OCI-M1 (cell line): ENCODE data around the gene CYP46A1.
A peak's percentile ranks its signal among the peaks of the same experiment; 100 is the strongest.

Experiments used
- DNase-seq: peaks from one replicate; lab custom pipeline; 2025; lab: John Stamatoyannopoulos, UW

CYP46A1 gene

DNA sequence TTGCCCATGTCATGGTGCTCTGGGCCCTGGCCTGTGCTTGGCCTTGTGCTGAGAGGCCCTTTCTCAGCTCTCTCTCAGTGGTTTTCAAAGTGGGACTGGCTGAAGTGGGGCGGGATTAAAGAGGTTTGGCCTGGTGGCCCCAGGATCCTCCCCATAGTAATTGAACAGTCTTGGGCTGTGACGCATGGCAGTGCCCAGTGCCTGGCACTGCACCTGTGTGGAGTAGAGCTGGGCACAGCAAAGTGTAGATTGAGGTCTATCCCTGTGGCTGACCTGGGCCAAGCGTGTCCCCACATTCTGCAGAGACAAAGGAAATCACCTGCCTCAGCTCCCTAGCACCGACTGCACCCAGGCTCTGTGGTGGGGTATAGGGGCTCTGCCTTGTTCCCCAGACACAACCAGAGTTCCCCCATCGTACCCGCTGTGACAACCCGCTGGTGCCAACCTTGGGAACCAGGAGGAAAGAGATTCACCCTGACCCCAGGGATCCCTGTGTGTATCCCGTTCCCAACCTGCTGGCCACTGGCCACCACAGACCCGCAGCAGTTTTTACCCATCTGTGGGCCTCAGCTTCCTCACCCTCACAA, 9.9 kb upstream of the CYP46A1 start:
- DNase-seq, result no peak

DNA sequence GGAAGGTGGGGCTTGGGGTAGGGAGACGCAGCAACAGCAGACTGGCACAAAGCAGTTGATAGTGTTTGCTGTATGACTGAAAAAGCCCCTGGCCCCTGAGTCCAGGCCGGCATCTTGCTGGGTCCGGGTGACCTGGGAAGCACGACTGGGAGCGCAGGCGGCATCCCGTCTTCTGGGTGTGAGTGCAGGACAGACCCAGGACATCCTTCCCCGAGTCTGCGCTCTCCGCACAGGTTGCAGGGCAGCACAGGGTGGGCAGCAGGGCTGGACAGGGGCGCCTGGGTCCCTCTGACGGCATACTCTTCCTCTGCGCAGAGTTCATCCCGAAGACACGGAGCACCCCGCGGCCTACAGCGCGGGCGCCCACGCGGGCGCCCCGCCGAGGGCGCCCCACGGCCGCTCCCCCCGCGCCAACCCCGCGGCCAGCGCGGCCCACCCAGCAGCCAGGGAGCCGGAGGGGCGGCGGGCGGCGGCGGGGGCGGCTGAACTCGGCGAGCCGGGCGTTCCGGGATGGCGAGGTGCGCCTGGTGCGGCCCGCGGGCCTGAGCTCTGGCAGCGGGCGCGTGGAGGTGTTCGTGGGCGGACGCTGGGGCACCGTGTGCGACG, 9.2 kb upstream of the CYP46A1 start:
- DNase-seq, result no peak

DNA sequence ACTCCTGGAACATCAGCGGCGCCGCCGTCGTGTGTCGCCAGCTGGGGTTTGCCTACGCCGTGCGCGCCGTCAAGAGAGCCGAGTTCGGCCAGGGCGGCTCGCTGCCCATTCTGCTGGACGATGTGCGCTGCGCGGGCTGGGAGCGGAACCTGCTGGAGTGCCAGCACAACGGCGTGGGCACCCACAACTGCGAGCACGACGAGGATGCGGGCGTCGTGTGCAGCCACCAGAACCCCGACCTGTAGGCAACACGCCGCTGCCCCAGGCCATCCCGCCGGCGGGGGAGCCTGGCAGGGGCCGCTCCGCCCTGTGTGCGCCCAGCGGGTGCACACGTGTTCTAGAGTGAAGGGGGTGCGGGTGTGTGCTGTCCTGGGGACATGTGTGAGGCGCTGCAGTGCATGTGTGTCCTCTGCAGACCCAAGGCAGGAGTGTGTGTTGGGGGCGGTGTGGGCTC, 8.7 kb upstream of the CYP46A1 start:
- no peak for DNase-seq

DNA sequence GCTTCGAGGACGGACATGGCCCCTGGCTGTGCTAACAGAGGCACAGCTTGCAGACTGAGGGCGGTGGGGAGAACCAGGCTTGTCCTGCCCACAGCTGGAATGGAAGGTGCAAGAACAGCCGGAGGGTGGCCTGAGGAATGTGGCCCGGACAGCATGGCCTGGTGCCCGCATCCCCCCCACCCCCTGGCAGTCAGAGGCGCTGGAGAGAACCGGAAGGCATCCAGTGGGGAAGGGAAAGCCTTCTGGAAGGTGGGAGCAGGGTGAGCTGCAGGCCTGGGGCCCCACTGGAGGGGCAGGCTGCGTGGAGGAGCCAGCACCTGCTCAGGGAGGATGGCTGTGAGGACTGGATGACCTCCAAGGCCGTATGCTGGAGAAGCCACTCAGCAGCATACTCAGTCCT, 8.1 kb upstream of the CYP46A1 start:
- DNase-seq, result no peak

DNA sequence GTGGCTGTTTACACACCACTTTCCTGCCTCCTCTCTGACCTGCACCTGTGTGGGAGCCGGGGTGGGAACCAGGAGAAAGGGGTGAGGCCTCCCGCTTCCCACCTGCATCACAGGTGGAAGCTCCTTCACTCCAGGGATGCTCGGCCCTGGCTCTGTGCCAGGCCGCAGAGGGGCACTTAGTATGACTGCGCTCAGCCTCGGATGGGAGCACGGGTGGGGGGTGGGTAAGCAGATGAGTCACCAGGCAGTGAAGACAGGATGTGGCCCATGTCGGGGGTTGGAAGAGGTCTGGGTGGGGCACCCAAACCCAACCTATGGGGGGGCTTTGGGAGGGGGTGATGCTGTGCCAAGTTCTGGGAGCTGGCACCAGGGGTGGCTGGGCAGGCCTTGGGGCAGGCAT, 7.4 kb upstream of the CYP46A1 start:
- DNase-seq, result no peak

DNA sequence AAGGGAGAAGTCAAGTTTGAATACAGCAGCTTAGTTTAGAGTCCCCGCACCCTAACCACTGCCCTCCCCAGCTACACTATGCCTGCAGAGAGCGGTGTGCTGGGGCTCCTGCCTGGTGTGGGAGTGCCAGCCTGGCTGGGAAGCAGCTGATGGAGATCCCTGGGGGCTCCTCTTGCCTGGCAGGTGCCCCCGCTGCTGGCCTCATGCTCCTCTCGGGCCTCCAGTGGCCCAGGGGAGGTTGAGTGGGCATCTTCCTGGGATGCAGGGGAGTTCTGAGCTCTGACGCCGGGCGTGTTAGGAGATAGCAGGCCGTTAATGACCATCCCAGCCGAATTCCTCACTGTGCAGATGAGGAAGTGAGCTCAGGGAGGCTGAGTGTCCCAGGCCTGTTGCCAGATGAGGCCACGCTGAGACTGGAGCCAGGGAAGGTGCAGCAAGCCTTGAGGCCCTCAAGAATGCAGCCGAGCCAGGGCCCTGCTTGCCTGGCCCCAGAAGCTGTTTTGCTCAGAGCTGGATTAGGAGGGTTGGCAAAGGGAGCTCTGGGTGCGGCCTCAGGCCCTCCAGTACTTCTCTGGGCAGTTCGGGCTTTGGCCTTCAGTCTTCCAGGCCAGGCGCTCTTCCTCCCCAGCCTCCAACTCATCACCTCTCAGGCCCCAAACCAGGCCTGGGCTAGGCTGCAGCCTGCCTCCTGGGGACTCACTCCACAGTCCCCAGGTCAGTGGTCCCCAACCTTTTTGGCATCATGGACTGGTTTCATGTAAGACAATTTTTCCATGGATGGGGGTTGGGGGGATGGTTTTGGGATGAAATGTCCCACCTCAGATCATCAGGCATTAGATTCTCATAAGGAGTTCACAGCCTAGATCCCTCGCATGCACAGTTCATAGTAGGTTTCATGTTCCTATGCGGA, 6.6 kb upstream of the CYP46A1 start:
- DNase-seq, result no peak

DNA sequence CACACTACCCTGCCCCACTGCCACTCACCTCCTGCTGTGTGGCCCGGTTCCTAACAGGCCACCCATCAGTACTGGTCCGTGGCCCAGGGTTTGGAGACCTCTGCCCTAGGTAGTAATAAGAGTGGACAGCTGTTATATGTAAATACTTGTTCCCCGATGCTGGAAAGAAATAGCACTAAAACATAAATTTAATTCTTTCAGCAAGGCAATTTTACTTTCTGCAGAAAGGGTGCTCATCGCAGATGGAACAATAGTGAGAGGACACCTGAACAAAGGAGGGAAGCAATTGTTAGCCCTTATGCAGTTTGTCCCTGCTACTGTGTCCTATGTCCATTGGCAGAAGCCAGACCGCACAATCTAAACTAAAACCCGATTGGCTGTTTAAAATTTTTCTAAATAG, 5.9 kb upstream of the CYP46A1 start:
- DNase-seq, result no peak

DNA sequence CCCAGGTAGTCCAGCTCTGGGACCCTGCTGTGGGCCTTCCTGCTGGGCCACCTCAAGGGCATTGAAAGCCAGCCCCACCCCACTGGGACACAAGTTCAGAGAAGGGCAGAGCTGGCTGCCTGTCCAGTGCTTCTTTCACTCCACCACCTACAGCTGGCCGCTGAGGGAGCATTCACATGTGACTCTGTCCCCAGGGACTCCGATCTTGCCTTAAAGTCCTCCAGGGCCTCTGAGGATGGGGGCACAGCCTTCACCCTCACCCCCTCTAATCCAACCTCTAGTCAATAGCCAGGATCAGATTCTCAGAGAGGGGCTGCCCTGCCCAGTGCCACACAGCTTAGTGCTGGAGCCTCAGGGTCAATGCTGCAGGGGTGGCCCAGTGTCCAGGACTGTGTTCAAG, 5.0 kb upstream of the CYP46A1 start:
- no peak for DNase-seq

DNA sequence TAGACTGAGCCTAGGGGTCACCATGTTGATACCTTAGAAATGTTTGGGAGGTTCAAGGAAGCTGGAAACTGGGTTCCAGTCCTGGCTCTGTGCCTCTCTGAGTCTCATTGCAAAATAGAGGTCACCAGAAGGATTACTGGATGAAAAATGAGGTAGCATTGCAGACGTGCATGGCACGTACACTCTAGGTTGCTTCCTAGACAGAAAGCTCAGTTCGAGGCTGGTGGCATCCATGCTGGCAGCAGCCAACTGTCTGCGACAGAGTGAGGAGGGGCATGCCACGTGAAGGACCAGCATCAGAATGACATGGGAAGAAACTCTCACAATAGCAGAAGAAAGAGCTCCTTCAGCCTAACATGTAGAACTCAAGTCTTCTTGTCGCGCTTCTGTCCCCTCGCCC, 4.6 kb upstream of the CYP46A1 start:
- DNase-seq, result no peak

DNA sequence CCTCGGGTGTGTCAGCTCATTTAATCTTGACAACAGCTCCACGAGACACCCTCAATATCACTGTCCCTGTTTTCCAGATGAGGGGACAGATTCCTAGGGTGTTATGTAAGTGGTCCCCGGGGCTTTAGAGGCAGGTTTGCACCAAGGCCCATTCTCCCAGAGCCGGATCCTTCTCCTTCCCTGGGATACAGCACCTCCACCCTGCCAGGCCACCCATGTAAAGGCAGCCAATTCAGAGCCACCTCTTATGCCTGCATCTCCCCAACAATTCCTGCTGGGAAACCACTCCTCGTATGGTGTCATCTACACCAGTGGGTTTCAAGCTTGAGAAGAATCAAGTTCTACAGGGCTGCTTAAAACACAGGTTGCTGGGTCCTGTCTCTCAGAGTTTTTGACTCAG, 4.1 kb upstream of the CYP46A1 start:
- DNase-seq, result no peak

DNA sequence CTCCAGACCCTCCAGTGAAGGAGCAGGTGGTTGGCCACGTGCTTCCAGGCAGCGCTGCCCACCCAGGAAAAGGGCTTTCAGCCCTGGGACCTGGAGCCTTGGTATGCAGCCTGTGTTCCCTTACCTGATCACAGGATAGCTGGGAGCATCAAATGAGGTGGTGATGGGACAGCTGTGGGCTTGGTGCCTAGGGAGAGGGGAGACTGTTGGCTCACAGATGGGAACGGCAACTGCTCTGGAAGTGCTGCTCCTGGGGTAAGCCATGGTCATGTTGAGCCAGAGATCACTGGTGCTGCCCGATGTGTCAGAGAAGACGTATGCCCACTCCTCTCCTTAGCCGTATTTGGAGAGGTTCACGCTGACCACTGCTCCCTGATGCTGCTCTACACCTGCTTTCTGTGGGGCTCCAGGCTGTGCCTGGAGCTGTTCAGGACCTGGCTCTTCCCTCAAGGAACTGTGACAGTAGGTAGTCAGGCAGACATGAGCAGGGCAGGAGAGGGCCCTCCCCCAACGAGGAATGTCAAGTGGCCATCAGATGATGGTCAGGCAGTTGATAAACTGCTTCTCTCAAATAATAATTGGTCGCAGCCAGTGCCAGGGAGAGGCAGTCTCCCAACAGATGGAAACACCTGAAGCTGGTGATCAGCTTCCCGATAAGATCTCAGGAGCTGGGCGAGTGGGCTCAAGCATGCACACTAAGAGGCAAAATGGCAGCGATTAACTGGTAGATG, 2.8 kb upstream of the CYP46A1 start:
- DNase-seq, result no peak

DNA sequence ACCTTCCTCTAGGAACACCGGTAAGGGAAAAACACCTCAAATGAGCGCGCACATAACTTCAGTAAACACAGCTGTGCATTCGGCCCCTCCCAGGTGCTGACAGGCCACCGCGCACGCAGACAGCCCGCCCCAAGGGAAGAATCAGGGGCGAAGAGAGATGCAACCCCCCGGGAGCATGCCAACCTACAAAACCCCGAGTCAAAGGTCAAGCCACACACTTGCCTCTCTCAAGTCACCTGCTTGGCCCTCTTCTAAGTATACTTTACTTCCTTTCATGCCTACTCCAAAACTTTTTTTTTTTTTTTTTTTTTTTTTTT, 2.3 kb upstream of the CYP46A1 start:
- DNase-seq, result no peak

DNA sequence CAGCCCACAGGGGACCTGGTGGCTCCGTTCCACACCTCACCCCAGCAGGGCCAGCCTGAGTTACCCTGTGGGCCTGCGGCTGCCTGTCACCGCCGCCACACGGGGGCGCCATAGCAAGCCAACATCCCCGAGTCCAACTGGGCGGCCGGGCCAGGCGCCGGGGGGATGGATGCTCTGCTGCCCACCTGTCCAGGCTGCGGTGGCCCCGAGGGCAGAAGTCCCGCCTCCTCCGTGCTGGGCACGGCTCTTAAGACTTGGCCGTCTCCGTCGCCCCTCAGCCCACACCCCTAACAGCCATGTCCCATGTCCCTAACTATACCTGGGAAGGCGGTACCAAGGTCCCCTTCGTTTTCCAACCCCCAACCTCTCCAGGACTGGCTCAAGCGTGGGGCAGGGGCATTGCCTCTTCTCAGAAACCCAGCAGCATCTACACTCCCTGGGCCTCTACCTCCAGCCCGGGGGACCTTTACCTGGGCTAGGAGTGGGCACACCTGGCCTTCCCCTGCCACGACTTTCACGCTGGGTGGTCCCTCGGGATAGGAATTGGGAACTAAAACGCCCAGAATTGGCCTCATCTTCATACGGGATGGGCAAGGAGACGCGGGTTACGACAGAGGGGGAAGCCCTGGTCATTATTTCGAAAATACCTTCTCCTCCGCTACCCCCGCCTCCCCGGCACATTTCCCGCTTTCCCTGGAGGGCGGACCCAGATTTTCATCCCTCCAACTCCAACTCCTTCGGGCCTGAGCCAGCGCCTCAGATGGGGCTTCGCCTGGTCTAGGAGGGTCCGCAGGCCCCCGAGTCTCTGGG, 1.1 kb upstream of the CYP46A1 start:
- DNase-seq, result peak; percentile 74

DNA sequence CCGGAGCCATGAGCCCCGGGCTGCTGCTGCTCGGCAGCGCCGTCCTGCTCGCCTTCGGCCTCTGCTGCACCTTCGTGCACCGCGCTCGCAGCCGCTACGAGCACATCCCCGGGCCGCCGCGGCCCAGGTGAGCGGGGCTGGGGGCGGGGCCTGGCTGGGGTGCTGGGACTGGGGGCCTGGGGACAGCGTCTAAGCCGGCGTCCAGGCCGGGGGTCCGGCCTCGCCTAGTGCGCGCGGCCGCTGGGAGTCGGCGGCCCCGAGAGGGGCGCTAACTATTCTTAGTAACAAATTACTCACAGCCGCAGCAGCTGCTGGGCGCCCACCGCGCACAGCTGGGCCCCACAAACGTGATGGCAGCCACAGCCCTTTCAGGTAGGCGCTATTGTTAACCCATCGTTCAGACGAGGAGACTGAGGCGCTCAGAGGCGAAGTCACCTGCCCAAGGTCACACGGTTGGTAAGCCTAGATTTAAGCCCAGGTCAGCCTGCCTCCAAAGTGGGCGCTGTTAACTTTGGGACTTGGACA, 374 bp downstream of the CYP46A1 start:
- no peak for DNase-seq

DNA sequence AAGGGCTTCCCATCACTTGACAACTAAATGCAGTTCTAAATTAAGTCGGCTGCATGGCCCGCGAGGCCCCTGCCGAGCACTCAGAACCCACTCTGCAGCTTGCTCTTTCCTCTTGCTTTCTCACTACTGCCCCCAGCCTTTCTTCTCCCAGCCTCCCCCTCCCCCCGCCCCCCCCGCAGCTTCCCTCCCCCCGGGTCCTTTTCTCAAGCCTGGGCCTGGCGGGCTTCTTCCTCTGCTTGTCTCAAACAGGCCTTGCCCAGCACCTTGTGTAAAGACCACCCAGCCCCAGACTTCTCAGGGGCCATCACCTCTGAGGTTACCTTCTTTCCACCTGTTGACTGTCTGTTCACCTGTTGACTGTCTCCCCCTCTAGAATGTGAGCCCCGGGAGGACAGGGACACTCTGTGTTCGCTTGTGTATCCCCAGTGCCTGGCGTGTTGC, 1.1 kb downstream of the CYP46A1 start:
- no peak for DNase-seq

DNA sequence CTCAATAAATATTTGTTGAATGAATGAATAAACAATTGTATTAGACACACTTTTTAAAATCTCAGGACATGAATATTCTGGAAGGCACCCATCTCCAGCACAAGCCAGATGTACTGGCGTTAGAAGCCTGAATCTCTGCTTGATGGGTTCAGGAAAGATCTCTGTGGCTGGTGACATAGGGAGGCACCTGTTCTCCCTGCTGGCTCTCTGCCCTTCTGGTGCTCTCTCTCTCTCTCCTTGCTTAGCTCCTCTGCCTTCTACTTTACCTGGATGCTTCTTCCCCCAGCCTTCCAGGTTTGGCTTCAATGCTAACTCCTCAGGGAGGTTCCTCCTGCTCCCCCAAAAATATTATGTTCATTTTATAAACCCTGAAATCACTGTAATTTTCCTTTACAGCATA, 1.5 kb downstream of the CYP46A1 start:
- DNase-seq, result no peak

DNA sequence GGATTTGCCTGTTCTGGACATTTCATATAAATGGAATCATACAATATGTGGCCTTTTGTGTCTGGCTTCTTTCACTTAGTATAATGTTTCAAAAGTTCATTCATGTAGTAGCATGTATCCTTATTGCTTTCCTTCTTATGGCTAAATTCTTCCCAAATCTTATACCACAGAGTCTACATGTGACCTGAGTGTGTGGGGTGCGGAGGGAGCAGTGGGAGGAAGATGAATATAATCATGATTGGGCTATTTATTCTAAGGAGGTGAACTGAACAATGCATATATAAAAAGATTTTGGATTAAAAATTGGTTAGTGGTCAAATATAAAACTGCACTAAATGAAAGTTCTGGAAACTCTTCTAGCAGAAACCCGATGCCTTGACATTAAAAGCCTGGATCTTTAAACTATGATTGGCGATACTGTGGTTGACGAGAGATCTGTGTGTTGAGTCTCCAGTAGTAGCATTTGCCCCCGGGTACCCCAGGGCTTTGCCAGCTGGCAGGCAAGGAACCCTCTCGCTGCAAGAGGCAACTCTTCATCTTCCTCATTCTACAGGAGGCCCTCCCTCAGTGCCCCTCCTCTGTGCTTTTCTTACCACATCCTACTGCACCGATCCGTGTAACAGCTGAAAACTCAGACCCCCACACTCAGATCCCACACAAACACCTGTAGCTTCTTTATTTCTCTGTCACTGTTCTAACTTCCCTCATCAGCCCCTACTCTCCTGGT, 2.6 kb downstream of the CYP46A1 start:
- DNase-seq, result no peak

DNA sequence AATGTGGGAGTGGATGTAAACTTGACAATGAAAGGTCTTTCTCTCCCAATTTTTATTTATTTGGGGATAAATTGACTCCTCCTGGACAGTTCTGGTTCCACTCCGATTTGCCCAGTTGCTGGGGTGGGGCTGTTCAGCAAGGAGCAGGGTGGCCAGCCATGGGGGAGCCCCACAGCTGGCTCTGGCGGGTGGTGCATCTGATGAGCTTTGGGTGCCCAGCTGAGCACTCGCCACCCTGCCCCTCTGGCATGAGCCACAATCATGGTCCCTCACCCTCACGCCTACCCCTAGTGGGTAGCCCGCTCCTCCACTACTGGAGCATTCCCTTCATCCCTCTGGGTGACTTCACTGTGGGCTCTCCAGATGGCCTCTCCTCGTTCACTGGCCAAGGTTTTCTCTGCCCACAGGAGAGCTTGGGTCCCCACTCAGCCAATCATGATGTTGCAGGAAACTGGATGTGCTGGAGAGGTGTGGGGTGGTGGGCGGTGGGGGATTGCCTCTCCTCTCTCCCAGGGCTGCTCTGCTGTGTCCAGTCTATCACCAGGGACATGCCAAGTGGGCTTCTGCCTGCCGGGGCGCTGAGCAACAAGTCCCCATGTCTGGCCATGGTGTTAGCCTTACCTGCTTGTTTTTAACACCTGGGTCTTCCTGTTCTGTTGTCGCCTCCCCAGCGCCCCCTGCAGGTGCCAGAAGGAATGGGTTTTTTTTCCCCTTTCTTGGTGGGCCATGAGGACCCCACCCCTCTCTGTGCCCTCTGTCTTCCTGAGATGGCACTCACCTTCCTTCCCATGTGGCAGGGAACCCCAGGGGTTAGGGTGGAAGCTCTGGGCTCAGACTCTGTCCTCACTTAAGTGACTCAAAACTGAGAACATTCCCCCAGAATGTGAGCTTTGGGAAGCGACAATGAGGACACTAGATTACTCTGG, 3.4 kb downstream of the CYP46A1 start:
- peak; percentile 0 for DNase-seq

DNA sequence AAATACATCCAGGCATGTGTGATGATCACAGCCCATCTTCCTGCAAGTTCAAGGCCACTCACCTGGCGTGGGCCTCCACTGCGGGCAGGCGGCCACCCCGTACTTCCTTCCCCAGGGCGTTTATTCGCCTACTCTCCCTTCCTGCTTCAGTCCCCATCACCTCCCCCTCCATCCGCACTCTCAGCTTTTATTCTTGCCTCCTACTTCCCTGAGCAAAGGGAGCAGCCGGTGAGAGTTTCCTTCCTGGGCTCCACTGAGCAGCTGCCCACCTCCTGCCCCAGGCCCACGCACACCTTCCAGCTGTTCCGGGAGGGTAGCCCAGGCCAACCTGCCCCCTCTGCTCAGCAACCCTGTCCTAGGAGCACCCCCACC, 4.1 kb downstream of the CYP46A1 start:
- no peak for DNase-seq

DNA sequence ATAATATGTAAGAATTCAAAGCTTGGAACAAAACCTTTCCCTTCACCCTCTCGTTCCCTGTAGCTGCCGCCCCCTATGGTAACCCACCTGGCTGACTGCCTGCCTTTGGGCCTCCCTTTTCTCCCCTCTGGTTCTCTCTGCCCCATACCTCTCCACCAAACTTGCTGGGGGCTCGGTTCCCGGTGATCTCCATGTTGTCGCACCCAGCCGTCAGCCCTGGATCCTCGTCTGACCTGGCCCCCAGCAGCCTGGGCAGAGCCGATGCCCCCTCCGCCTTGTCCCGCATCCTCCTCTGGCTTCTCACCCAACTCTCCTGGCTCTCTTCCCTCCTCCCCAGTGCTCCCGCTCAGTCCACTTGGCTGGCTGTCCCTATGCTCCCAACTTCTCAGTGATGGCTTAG, 4.5 kb downstream of the CYP46A1 start:
- no peak for DNase-seq
